ENCODE measurements around the gene GBP7.
A peak's percentile ranks its signal among the peaks of the same experiment; 100 is the strongest.
"Not testable (repeated sequence)": the region's sequence is repeated elsewhere in the genome, so short reads cannot be mapped to it uniquely, and the experiment has no call there.

The GBP7 gene

GRCh38 chr1:89169166-89169565 lies 6.6 kb downstream of the GBP7 start:
- no peak for DNase-seq

GRCh38 chr1:89167590-89168230 lies 8.1 kb downstream of the GBP7 start:
- no peak for DNase-seq

- no peak for DNase-seq
Observed at GRCh38 chr1:89166705-89167104, 9.1 kb downstream of the GBP7 start.

GRCh38 chr1:89165811-89166210 lies 10.0 kb downstream of the GBP7 start:
- no peak for DNase-seq

- DNase-seq: no peak
Observed at GRCh38 chr1:89151047-89151446, 24.8 kb downstream of the GBP7 start.

GRCh38 chr1:89149976-89150375 lies 25.8 kb downstream of the GBP7 start:
- DNase-seq: no peak

GRCh38 chr1:89149229-89149628 lies 26.6 kb downstream of the GBP7 start:
- DNase-seq: no peak

GRCh38 chr1:89147678-89148658 lies 27.8 kb downstream of the GBP7 start:
- DNase-seq: no peak

GRCh38 chr1:89146721-89147120 lies 29.1 kb downstream of the GBP7 start:
- DNase-seq: no peak

GRCh38 chr1:89143484-89143883 lies 32.3 kb downstream of the GBP7 start:
- DNase-seq: no peak

GRCh38 chr1:89142160-89142559 lies 33.6 kb downstream of the GBP7 start:
- no peak for DNase-seq

GRCh38 chr1:89133747-89134146 lies 42.1 kb downstream of the GBP7 start:
- DNase-seq: no peak

GRCh38 chr1:89130716-89131115 lies 45.1 kb downstream of the GBP7 start:
- DNase-seq: no peak

GRCh38 chr1:89129911-89130310 lies 45.9 kb downstream of the GBP7 start:
- DNase-seq: no peak

GRCh38 chr1:89128003-89128458 lies 47.8 kb downstream of the GBP7 start:
- not testable (repeated sequence) for DNase-seq

- DNase-seq: peak; percentile 78
Observed at GRCh38 chr1:89126602-89127565, 48.9 kb downstream of the GBP7 start.

- peak; percentile 31 for DNase-seq
Observed at GRCh38 chr1:89125913-89126580, 49.8 kb downstream of the GBP7 start, which contains the start of gene GBP2. Gene GBP2 (minus strand): TSS chr1:89126114. CDS start chr1:89121966, 4,148 bp downstream.

- no peak for DNase-seq
Observed at GRCh38 chr1:89125240-89125912, 50.4 kb downstream of the GBP7 start.

GRCh38 chr1:89121641-89122040 lies 54.2 kb downstream of the GBP7 start:
- no peak for DNase-seq

- DNase-seq: no peak
Observed at GRCh38 chr1:89114662-89115061, 61.1 kb downstream of the GBP7 start.

- no peak for DNase-seq
Observed at GRCh38 chr1:89112871-89113613, 62.8 kb downstream of the GBP7 start.
